Activated naive CD4-positive, alpha-beta T cell treated with Interleukin-2 at 50 U/mL for 16 hours (primary cell): ENCODE results near the gene C1orf115.
A peak's percentile ranks its signal among the peaks of the same experiment; 100 is the strongest.
"Not testable (repeated sequence)": the region's sequence is repeated elsewhere in the genome, so short reads cannot be mapped to it uniquely, and the experiment has no call there.

Experiments
- DNase-seq: peaks from one replicate; pipeline ENCODE4 v3.0.0-alpha.2; 2020

The C1orf115 gene, protein sequence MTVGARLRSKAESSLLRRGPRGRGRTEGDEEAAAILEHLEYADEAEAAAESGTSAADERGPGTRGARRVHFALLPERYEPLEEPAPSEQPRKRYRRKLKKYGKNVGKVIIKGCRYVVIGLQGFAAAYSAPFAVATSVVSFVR

GRCh38 chr1:220690140-220691052 is at the start of gene C1orf115:
Gene C1orf115, plus strand, starts transcription at chr1:220690363. Its CDS starts 40 bp downstream, at chr1:220690403.
- peak; percentile 79 for DNase-seq

DNA sequence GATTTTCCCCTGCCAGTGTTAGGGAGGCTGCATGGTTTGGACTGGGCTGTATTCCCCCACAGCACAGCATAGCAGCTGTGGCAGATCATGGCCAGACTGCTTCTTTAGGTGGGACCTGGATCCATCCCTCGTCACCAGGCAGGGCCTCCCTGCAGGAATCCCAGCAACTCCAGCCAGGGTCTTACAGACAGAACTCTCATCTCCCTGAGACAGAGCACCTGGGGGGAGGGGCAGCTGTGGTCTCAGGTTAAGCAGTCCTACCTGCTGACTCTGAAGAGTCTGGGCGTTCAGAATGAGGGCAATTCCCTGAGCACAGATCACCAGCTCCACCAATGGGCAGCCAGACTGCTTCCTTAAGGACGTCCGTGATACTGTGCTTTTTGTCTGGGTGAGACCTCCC is 47.9 kb upstream of the C1orf115 start:
- DNase-seq: no peak

DNA sequence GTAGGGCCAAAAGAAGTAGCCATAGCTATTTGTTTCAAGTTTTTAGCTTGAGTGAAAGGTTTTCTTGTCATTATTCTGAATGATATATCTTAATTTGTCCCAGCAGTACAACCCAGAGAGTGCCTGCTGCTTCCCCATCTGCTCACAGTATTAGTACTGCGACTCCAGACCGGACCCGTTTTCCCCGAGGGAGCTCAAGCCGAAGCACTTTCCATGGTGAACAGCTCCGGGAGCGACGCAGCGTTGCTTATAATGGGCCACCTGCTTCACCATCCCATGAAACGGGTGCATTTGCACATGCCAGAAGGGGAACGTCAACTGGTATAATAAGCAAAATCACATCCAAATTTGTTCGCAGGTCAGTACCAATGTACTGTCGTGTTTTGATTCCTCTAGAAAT is 37.2 kb upstream of the C1orf115 start:
- DNase-seq: no peak

GRCh38 chr1:220655509-220655908 is 34.7 kb upstream of the C1orf115 start:
- no peak for DNase-seq

GRCh38 chr1:220655961-220656740 is 34.0 kb upstream of the C1orf115 start:
- no peak for DNase-seq

- no peak for DNase-seq
Observed at GRCh38 chr1:220666349-220666748, 23.8 kb upstream of the C1orf115 start.

DNA sequence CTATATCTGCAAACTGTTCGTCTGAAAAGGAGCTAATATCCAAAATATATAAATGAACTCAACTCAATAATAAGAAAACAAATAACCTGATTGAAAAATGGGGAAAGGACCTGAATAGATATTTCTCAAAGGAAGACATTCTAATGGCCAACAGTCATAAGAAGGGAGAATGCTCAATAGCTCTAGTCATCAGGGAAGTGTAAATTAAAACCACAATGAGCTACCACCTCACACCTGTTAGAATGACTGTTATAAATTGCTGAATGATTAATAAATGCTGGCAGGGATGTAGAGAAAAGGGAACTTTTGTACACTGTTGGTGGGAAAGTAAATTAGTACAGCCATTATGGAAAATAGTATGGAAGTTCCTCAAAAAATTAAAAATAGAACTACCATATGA is 21.2 kb upstream of the C1orf115 start:
- DNase-seq: no peak

- no peak for DNase-seq
Observed at GRCh38 chr1:220670365-220670764, 19.8 kb upstream of the C1orf115 start.

- no peak for DNase-seq
Observed at GRCh38 chr1:220673921-220674320, 16.2 kb upstream of the C1orf115 start.

- DNase-seq: no peak
Observed at GRCh38 chr1:220677251-220677650, 12.9 kb upstream of the C1orf115 start.

DNA sequence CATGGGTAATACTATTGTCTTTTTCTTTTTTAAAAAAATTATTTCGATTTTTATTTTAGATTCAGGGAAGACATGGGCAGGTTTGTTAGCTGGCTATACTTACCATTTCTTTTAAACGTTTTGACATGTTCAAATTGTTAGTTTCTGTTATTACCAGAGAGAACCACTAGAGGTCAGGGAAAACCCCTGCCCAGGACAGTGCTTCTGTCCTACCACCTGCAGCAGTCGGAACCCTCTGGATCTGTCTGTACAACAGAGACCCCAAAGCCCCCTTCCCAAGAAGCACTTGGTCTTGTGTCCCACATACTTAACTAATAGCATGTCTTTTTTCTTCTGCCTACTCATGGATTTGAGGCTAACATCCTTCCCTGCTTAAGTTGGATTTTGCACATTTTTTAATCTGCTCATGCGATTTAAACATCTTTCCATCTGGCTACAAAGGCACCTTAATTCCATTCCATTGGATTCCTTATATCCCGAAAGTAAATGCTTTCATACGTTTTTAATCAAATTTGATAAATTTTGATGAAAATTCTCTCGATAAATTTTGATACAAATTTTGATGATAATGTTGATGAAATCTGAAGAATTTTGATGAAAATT is 10.0 kb upstream of the C1orf115 start:
- no peak for DNase-seq

GRCh38 chr1:220681220-220681880 is 8.8 kb upstream of the C1orf115 start:
- DNase-seq: no peak

- no peak for DNase-seq
Observed at GRCh38 chr1:220682901-220683576, 7.1 kb upstream of the C1orf115 start.

- not testable (repeated sequence) for DNase-seq
Observed at GRCh38 chr1:220683716-220684115, 6.4 kb upstream of the C1orf115 start.

GRCh38 chr1:220684890-220685289 is 5.3 kb upstream of the C1orf115 start:
- DNase-seq: no peak

DNA sequence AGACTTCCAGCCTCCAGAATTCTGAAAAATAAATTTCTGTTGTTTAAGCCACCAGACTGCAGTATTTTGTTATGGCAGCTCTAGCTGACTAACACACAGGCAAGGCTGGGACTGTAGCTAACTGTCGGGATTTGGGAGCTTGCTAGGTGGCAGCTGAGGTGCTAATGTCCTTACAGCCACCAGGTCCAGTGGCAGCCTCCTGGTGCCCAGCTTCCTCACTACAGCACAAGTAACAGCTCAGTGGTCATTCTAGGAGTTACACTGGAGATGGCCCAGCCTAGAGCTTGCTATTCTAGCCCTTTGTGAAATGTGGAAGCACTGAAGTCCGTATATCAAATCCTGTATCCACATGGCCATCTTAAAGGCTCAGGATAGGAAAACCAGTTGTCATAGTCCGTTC is 4.3 kb upstream of the C1orf115 start:
- no peak for DNase-seq

GRCh38 chr1:220687809-220688208 is 2.4 kb upstream of the C1orf115 start:
- no peak for DNase-seq

- DNase-seq: no peak
Observed at GRCh38 chr1:220689666-220690065, 497 bp upstream of the C1orf115 start.

DNA sequence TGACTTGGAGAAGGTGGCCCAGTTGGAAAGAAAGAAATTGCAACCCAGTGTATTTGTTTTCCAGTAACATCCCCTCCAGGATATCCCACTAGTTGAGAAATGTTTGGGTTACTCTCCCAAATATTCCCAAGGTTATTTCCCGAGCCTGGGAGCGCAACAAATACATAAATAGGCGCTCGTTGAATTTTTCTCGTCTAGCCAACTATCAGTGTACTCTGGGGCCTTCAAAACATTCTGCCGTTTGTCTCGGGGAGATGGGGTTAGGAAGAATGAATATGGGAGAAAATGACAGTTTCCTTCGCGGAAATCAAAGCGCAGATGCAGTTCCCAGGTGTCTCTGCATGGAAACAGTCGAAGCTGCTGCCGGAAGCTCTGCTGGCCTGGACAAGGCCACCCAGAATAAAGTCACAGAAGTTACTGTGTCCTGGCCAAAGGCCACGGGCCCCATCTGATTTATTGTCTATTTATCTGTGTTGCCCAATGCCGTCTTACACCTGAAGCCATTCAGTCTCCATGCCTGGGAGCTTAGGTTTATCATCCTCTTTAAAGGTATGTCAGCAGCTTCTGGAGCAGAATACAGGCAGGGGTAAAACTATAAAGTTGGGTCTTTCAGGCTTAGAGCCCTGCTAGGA is 1.0 kb downstream of the C1orf115 start:
- no peak for DNase-seq

- no peak for DNase-seq
Observed at GRCh38 chr1:220692436-220693228, 2.5 kb downstream of the C1orf115 start.
